HG03064 (cell line): ENCODE data around the gene PARVA.
"Not testable (repeated sequence)": the region's sequence is repeated elsewhere in the genome, so short reads cannot be mapped to it uniquely, and the experiment has no call there.

ENCODE experiments used
- ATAC-seq: cut with Tn5 transposase; IDR thresholded peaks from one replicate; pipeline ENCODE4 v1.9.1; 2021; ENCODE audit warnings: low read depth; ENCODE audit not compliant: unreplicated experiment

The PARVA gene

GRCh38 chr11:12496181-12497025, 119.0 kb downstream of the PARVA start:
- no peak for ATAC-seq

- no peak for ATAC-seq
Measured at GRCh38 chr11:12497431-12497830, 120.1 kb downstream of the PARVA start.

- no peak for ATAC-seq
Measured at GRCh38 chr11:12499071-12499470, 121.7 kb downstream of the PARVA start.

GRCh38 chr11:12502046-12502445, 124.7 kb downstream of the PARVA start:
- no peak for ATAC-seq

- ATAC-seq = no peak
Measured at GRCh38 chr11:12503039-12503484, 125.7 kb downstream of the PARVA start.

GRCh38 chr11:12503886-12504285, 126.5 kb downstream of the PARVA start:
- ATAC-seq = no peak

- ATAC-seq = no peak
Measured at GRCh38 chr11:12505183-12505582, 127.8 kb downstream of the PARVA start.

- ATAC-seq = no peak
Measured at GRCh38 chr11:12506404-12506921, 129.1 kb downstream of the PARVA start.

GRCh38 chr11:12507391-12507790, 130.0 kb downstream of the PARVA start:
- no peak for ATAC-seq

- ATAC-seq = no peak
Measured at GRCh38 chr11:12508151-12508751, 130.9 kb downstream of the PARVA start.

GRCh38 chr11:12509371-12509770, 132.0 kb downstream of the PARVA start:
- no peak for ATAC-seq

- no peak for ATAC-seq
Measured at GRCh38 chr11:12512132-12512531, 134.8 kb downstream of the PARVA start.

- ATAC-seq = no peak
Measured at GRCh38 chr11:12512826-12513395, 135.5 kb downstream of the PARVA start.

GRCh38 chr11:12516387-12517105, 139.2 kb downstream of the PARVA start:
- no peak for ATAC-seq

GRCh38 chr11:12517306-12517705, 139.9 kb downstream of the PARVA start:
- no peak for ATAC-seq

- no peak for ATAC-seq
Measured at GRCh38 chr11:12517741-12518140, 140.4 kb downstream of the PARVA start.

- no peak for ATAC-seq
Measured at GRCh38 chr11:12518606-12519385, 141.4 kb downstream of the PARVA start.

- no peak for ATAC-seq
Measured at GRCh38 chr11:12520054-12520453, 142.7 kb downstream of the PARVA start.

GRCh38 chr11:12520576-12520975, 143.2 kb downstream of the PARVA start:
- ATAC-seq = not testable (repeated sequence)
